SK-N-SH (cell line): ENCODE results near the gene STAT1. TPM values are rescaled to one million over a fixed set of nuclear protein-coding genes. Genes with fewer than 3 reads are reported as not detected.

Experiments used
- CTCF ChIA-PET: fragments of 300-600, 350-600 bp; formaldehyde crosslinking; extraction: SDS; loops from one replicate; lab custom pipeline; 2021; lab: Yijun Ruan, JAX
- POLR2A ChIA-PET: fragments of 350-600 bp; sonication (Branson Sonifier 250); formaldehyde crosslinking; extraction: SDS; loops from one replicate; lab custom pipeline; 2020; ENCODE audit warnings: antibody characterized with exemption, inconsistent platforms; lab: Yijun Ruan, JAX
- DNase-seq: peaks from one replicate; pipeline ENCODE4 v3.0.0; 2012
- H2AFZ ChIP-seq: fragments of 200-600 bp; sonication (generic); 2 replicates; pipeline ENCODE4 v1.8.1; 2016; ENCODE audit warnings: antibody characterized with exemption, mild to moderate bottlenecking, low read depth
- H3F3A ChIP-seq: fragments of 200-600 bp; sonication (generic); replicated peaks from 2 replicates; pipeline ENCODE3; 2016; ENCODE audit warnings: antibody characterized with exemption, mild to moderate bottlenecking; ENCODE audit not compliant: insufficient read depth
- H3K27ac ChIP-seq, 2 experiments: fragments of 200-500 bp in 1 of 2; fragments of 200-600 bp in 1 of 2; sonication (Bioruptor generic) in 1 of 2; sonication (generic), shearing (Covaris generic) in 1 of 2; 2 replicates each; pipeline versions ENCODE4 v1.5.1 to v1.6.1; 2014 to 2016; ENCODE audit warnings: low read depth in 2 of 2, inconsistent platforms in 1 of 2, low read length in 1 of 2, mild to moderate bottlenecking in 1 of 2, mixed read lengths in 1 of 2
- H3K27me3 ChIP-seq: fragments of 200-600 bp; sonication (generic), shearing (Covaris generic); 2 replicates; pipeline ENCODE4 v1.6.1; 2016; ENCODE audit warnings: mixed run types; ENCODE audit not compliant: insufficient read depth
- H3K36me3 ChIP-seq, 2 experiments: fragments of 200-500 bp in 1 of 2; fragments of 200-600 bp in 1 of 2; sonication (Bioruptor generic) in 1 of 2; sonication (generic) in 1 of 2; replicated peaks in 1 of 2; 2 replicates each; pipeline versions ENCODE3 to v1.5.1; 2014 to 2016; ENCODE audit warnings: low read length in 1 of 2, mild to moderate bottlenecking in 1 of 2; ENCODE audit not compliant: insufficient read depth in 2 of 2, control insufficient read depth in 1 of 2
- H3K4me1 ChIP-seq, 2 experiments: fragments of 200-500 bp in 1 of 2; fragments of 200-600 bp in 1 of 2; sonication (Bioruptor generic) in 1 of 2; sonication (generic), shearing (Covaris generic) in 1 of 2; 2 replicates each; pipeline versions ENCODE4 v1.5.1 to v1.6.1; 2014 to 2016; ENCODE audit warnings: low read depth in 1 of 2, low read length in 1 of 2, mixed run types in 1 of 2; ENCODE audit not compliant: insufficient read depth in 2 of 2, control insufficient read depth in 1 of 2
- H3K4me2 ChIP-seq: fragments of 200-600 bp; sonication (generic), shearing (Covaris generic); 2 replicates; pipeline ENCODE4 v1.6.1; 2017; ENCODE audit warnings: mixed run types
- H3K4me3 ChIP-seq, 2 experiments: fragments of 200-500 bp in 1 of 2; fragments of 200-600 bp in 1 of 2; sonication (Bioruptor generic) in 1 of 2; sonication (generic), shearing (Covaris generic) in 1 of 2; 2 replicates each; pipeline versions ENCODE4 v1.5.1 to v1.8.1; 2014 to 2016; ENCODE audit warnings: low read depth in 2 of 2, inconsistent platforms in 1 of 2, low read length in 1 of 2, mild to moderate bottlenecking in 1 of 2, mixed read lengths in 1 of 2, moderate library complexity in 1 of 2
- H3K79me2 ChIP-seq: fragments of 200-600 bp; sonication (generic); 2 replicates; pipeline ENCODE4 v1.8.1; 2017; ENCODE audit warnings: mild to moderate bottlenecking; ENCODE audit not compliant: insufficient read depth
- H3K9ac ChIP-seq: fragments of 200-600 bp; sonication (generic); 2 replicates; pipeline ENCODE4 v1.6.1; 2017; ENCODE audit warnings: mixed run types
- H3K9me2 ChIP-seq: fragments of 200-600 bp; sonication (generic); 2 replicates; pipeline ENCODE4 v1.6.1; 2017; ENCODE audit warnings: mixed run types
- H3K9me3 ChIP-seq: fragments of 200-600 bp; sonication (generic); 2 replicates; pipeline ENCODE4 v1.6.1; 2017; ENCODE audit warnings: mixed run types, mild to moderate bottlenecking, moderate library complexity
- H4K20me1 ChIP-seq: fragments of 200-600 bp; sonication (generic); 2 replicates; pipeline ENCODE4 v1.6.1; 2017; ENCODE audit warnings: mild to moderate bottlenecking, mixed run types; ENCODE audit not compliant: insufficient read depth
- CTCF ChIP-seq: fragments of 200-600 bp; sonication (generic); IDR thresholded peaks from 2 replicates; pipeline ENCODE4 v1.6.1; 2017; ENCODE audit warnings: antibody characterized with exemption, mild to moderate bottlenecking, moderate library complexity
- EZH2phosphoT487 ChIP-seq: fragments of 200-600 bp; sonication (generic); IDR thresholded peaks from 2 replicates; pipeline ENCODE4 v1.6.1; 2017; ENCODE audit warnings: low read depth, mixed run types, mild to moderate bottlenecking, antibody characterized with exemption, moderate library complexity, borderline replicate concordance
- FOSL2 ChIP-seq: IDR thresholded peaks from 2 replicates; pipeline ENCODE4 v1.4.0; 2012; ENCODE audit warnings: low read depth, mild to moderate bottlenecking, moderate library complexity, borderline replicate concordance
- JUND ChIP-seq: IDR thresholded peaks from 2 replicates; pipeline ENCODE4 v1.4.0; 2012
- MAX ChIP-seq: IDR thresholded peaks from 2 replicates; pipeline ENCODE4 v1.4.0; 2012; ENCODE audit warnings: low read depth
- MXI1 ChIP-seq: IDR thresholded peaks from 2 replicates; pipeline ENCODE4 v1.6.1; 2012; ENCODE audit warnings: mild to moderate bottlenecking, low read depth, low read length, improper control_type of control experiment
- NFIC ChIP-seq: IDR thresholded peaks from 2 replicates; pipeline ENCODE4 v1.4.0; 2012; ENCODE audit warnings: borderline replicate concordance
- NRF1 ChIP-seq: IDR thresholded peaks from 2 replicates; pipeline ENCODE4 v1.6.1; 2012; ENCODE audit warnings: low read depth, mild to moderate bottlenecking, low read length
- PBX3 ChIP-seq: IDR thresholded peaks from 2 replicates; pipeline ENCODE4; 2012
- RAD21 ChIP-seq: IDR thresholded peaks from 2 replicates; pipeline ENCODE4 v1.6.1; 2012; ENCODE audit warnings: mild to moderate bottlenecking, low read length
- RCOR1 ChIP-seq: fragments of 150-350 bp; IDR thresholded peaks from 2 replicates; pipeline ENCODE4 v1.6.1; 2017; ENCODE audit warnings: antibody characterized with exemption, low read length
- RFX5 ChIP-seq: IDR thresholded peaks from 2 replicates; pipeline ENCODE4 v1.6.1; 2012; ENCODE audit warnings: mild to moderate bottlenecking, improper control_type of control experiment, low read length
- RXRA ChIP-seq: IDR thresholded peaks from 2 replicates; pipeline ENCODE4 v1.4.0; 2012; ENCODE audit warnings: low read depth, mild to moderate bottlenecking, borderline replicate concordance
- SMC3 ChIP-seq: IDR thresholded peaks from 2 replicates; pipeline ENCODE4 v1.6.1; 2012; ENCODE audit warnings: low read depth, low read length, improper control_type of control experiment
- TCF12 ChIP-seq: IDR thresholded peaks from 2 replicates; pipeline ENCODE4 v1.4.0; 2012
- TEAD4 ChIP-seq: IDR thresholded peaks from 2 replicates; pipeline ENCODE4 v1.4.0; 2012; ENCODE audit warnings: mild to moderate bottlenecking, borderline replicate concordance; ENCODE audit not compliant: insufficient read depth
- YY1 ChIP-seq: IDR thresholded peaks from 2 replicates; pipeline ENCODE4 v1.4.0; 2012; ENCODE audit warnings: low read depth, mild to moderate bottlenecking
- WGBS: methylation state at CpG from one replicate; pipeline ENCODE4 v1.1.6; 2017; ENCODE audit warnings: low lambda C conversion rate; 5-methylcytosine and 5-hydroxymethylcytosine counted together
- polyA plus RNA-seq, 3 experiments: library from polyadenylated mRNA; depleted of rRNA; stranded (reverse); fragments of >200 nt; gene quantifications; 2 replicates each; pipeline ENCODE4 v1.2.3, GENCODE V29; 2012
- TF ChIP-seq, protein P1 (sequence below): IDR thresholded peaks from 2 replicates; pipeline ENCODE4 v1.4.0; 2012; ENCODE audit warnings: low read depth, borderline replicate concordance

The STAT1 gene
- polyA plus RNA-seq, 1 of the 3 experiments (the other 2 are of a cell fraction), result 22.1 TPM

- Histone ChIP-seq H2AFZ (no peak overlapping the region), H3K9ac (no peak overlapping the region), H3K27ac (no peak overlapping the region), H3K4me2 (no peak overlapping the region), H3K36me3 (peaks cover 86 to 96% of the 10 kb centered on the region in 2 experiments), H3K27me3 (no peaks in the 10 kb centered on the region), H3K79me2 (no peaks in the 10 kb centered on the region), H3K9me2 (no peaks in the 10 kb centered on the region), H3K4me1 (peaks cover 1 to 8% of the 10 kb centered on the region in 2 experiments), H3K9me3 (no peaks in the 10 kb centered on the region), H3K4me3 (no peak overlapping the region), H4K20me1 (no peaks in the 10 kb centered on the region), H3F3A (peaks cover 7% of the 10 kb centered on the region)
- WGBS, result 100% methylated on average over 1 of the region's 1 CpG
- no peak for DNase-seq
- TF ChIP-seq EZH2phosphoT487, result no peak
- no peak for TF ChIP-seq NRF1
- no peak for TF ChIP-seq TCF12
- no peak for TF ChIP-seq RXRA
- ChIA-PET CTCF (no interaction called here), POLR2A (no interaction called here)
Measured at GRCh38 chr2:190973262-190973661, 40.7 kb downstream of the STAT1 start.

DNA sequence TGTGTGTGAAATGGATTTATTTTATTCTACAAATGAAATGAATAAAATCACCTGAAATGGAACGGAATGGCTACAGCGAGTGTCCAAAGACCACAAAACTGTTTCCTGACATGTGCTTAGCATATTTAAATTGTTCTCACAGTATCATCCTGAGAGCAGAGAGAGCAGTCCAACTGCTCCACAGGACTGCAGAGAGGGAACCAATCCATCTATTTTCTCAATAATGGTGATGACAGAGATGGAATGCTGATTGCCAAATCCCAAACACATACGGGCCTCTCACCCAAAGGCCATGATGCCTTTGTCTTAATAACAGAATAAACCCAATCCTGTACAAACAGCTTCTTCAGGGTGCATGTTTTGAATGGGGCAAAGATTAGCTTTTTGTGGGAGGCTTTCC is 41.1 kb downstream of the STAT1 start:
- H3K9me3 ChIP-seq, result no peaks in the 10 kb centered on the region
- no peak overlapping the region for H2AFZ ChIP-seq
- peaks cover 90 to 96% of the 10 kb centered on the region in 2 experiments for H3K36me3 ChIP-seq
- CTCF ChIA-PET, result interaction anchor here (0.8 to 1.2 kb wide), 2 partner anchors 28 to 46 kb away, joined by 3 read pairs; no protein-coding TSS in a partner anchor
- H3K27me3 ChIP-seq, result no peaks in the 10 kb centered on the region
- no peaks in the 10 kb centered on the region for H3K9me2 ChIP-seq
- H3K9ac ChIP-seq, result no peak overlapping the region
- H3F3A ChIP-seq, result peaks cover 3% of the 10 kb centered on the region
- H4K20me1 ChIP-seq, result no peaks in the 10 kb centered on the region
- no peak overlapping the region for H3K27ac ChIP-seq
- H3K4me3 ChIP-seq, result no peak overlapping the region
- WGBS, result 79% methylated on average over 3 of the region's 3 CpGs
- POLR2A ChIA-PET, result no interaction called here
- TF ChIP-seq NFIC (no peak), JUND (no peak), RXRA (no peak), RCOR1 (no peak), RAD21 (no peak), PBX3 (no peak), MXI1 (no peak), TEAD4 (no peak), YY1 (no peak), RFX5 (no peak), TCF12 (no peak), CTCF (no peak), MAX (no peak), SMC3 (no peak), FOSL2 (no peak)
- TF ChIP-seq, protein P1, sequence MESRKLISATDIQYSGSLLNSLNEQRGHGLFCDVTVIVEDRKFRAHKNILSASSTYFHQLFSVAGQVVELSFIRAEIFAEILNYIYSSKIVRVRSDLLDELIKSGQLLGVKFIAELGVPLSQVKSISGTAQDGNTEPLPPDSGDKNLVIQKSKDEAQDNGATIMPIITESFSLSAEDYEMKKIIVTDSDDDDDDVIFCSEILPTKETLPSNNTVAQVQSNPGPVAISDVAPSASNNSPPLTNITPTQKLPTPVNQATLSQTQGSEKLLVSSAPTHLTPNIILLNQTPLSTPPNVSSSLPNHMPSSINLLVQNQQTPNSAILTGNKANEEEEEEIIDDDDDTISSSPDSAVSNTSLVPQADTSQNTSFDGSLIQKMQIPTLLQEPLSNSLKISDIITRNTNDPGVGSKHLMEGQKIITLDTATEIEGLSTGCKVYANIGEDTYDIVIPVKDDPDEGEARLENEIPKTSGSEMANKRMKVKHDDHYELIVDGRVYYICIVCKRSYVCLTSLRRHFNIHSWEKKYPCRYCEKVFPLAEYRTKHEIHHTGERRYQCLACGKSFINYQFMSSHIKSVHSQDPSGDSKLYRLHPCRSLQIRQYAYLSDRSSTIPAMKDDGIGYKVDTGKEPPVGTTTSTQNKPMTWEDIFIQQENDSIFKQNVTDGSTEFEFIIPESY, result no peak
- DNase-seq, result no peak
- peaks cover 0 to 4% of the 10 kb centered on the region in 2 experiments; a peak in 3 of 4 replicates for H3K4me1 ChIP-seq
- no peaks in the 10 kb centered on the region for H3K79me2 ChIP-seq
- no peak overlapping the region for H3K4me2 ChIP-seq
